GM10248 (cell line): ENCODE measurements around the gene RGP1.

Source experiments
- CTCF ChIA-PET: fragments of 300-600 bp; sonication (Branson Sonifier 250); formaldehyde crosslinking; extraction: SDS; loops from one replicate; lab custom pipeline; 2021; ENCODE audit warnings: antibody characterized with exemption; lab: Yijun Ruan, JAX
- POLR2A ChIA-PET: fragments of 350-650 bp; sonication (Branson Sonifier 250); formaldehyde crosslinking; extraction: SDS; loops from one replicate; lab custom pipeline; 2020; ENCODE audit warnings: antibody characterized with exemption; lab: Yijun Ruan, JAX
- DNase-seq: peaks from one replicate; pipeline ENCODE4 v3.0.0; 2012; ENCODE audit errors: extremely low spot score
- CTCF ChIP-seq: IDR thresholded peaks from 2 replicates; pipeline ENCODE4 v1.5.1; 2012; ENCODE audit warnings: mild to moderate bottlenecking, low read depth; ENCODE audit errors: extremely low read depth, missing control alignments, control extremely low read depth

The RGP1 gene

DNA sequence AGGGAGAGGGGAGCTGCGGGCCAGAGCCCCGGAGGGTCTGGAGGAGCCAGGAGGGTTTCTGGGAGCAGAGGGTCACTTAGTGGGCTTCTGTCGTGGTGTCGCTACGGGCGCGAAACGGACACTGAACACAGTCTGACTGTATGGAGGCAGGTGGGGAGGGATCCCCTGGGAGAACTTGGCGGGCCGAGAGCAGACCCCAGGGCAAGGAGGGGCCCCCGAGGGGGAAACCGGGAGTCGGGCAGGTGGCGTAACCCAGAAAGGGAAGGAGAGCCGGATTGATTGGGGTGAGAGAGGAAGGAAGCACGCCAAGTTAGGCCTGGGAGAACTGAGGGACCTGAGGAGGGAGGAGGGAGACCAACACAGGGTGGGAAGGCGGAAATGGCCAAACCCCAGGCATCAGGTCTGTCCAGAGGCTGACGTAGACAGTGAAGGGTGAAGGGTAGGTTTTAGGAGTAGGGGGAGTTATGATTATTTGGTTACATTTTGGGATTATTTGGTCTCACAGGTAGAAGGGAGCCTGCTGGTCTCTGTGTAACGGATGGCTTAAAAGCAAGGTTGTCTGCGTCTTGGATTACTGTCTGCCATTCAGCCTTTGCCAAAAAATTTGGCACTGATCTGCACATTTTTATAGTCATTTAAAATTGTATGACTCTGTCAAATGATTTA lies 8.3 kb downstream of the RGP1 start:
- DNase-seq: peak; percentile 41
- POLR2A ChIA-PET: interaction anchor here (0.6 to 1.4 kb wide), 3 partner anchors 19 to 501 kb away, joined by 4 read pairs; partner anchors contain the start of gene GNE
- CTCF ChIA-PET: interaction anchor here (0.8 to 4.7 kb wide), 25 partner anchors 9 to 125 kb away, joined by 3 to 42 read pairs (median 6); partner anchors contain the start of genes CREB3, HINT2 and TLN1
- no peak for TF ChIP-seq CTCF

- DNase-seq: no peak
- CTCF ChIA-PET: interaction anchor here (0.8 to 1.9 kb wide), 5 partner anchors 8 to 32 kb away, joined by 3 to 7 read pairs (median 4); partner anchors contain the start of genes CREB3 and TLN1
- POLR2A ChIA-PET: no interaction called here
- no peak for TF ChIP-seq CTCF
These were observed 8.8 kb downstream of the RGP1 start for GRCh38 chr9:35757892-35758275.

- no peak for TF ChIP-seq CTCF
- DNase-seq: no peak
- CTCF ChIA-PET: interaction anchor here (0.7 to 1.9 kb wide), 6 partner anchors 9 to 124 kb away, joined by 3 to 6 read pairs (median 3); partner anchors contain the start of genes CREB3 and TLN1
- POLR2A ChIA-PET: no interaction called here
These were observed 9.5 kb downstream of the RGP1 start for GRCh38 chr9:35758475-35759050.

- no peak for TF ChIP-seq CTCF
- no peak for DNase-seq
- CTCF ChIA-PET: interaction anchor here (1.2 to 1.8 kb wide), 4 partner anchors 11 to 122 kb away, joined by 3 to 9 read pairs (median 3); no protein-coding TSS in a partner anchor
- POLR2A ChIA-PET: no interaction called here
These were observed 10.7 kb downstream of the RGP1 start for GRCh38 chr9:35759795-35760194.

DNA sequence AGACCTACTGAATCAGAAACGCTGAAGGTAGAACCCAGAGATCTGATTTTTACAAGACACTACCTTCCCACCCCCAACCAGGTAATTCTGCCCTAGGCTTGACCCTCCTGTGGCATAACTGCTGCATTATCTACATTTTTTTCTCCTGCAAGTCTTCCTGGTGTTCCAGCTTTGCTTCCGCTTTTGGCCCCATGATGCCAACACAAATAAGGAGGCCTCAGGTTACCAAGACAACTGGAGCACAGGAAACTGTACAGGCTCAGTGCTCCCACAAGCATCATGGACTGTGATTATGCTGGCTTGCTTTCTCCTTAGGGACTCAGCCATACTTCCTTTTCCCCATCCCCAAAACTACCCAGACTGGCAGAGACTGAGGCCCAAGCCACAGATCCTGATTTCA lies 11.6 kb downstream of the RGP1 start:
- DNase-seq: no peak
- CTCF ChIA-PET: interaction anchor here (0.8 to 1.8 kb wide), 8 partner anchors 8 to 85 kb away, joined by 3 to 9 read pairs (median 3); no protein-coding TSS in a partner anchor
- no peak for TF ChIP-seq CTCF
- POLR2A ChIA-PET: interaction anchor here (0.6 kb wide), 1 partner anchor 15 kb away, joined by 4 read pairs; no protein-coding TSS in a partner anchor

DNA sequence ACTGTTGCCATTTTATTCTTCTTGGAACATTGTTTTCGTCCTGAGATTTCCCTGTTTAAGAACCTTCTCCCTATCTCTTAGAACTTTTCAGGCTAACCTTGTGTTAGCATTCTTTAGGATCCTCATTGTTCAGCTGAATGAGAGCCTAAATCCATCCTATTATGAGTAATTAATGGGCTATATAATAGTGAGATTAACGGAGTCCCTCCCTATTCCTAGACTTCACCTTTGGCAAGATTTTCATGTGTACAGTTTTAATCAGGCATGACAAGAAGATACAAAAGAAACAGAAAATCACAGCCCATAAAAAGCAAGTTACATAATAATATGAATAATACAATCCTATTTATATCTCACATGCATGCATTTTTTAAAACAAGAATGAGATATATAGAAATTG lies 14.1 kb downstream of the RGP1 start:
- TF ChIP-seq CTCF: no peak
- ChIA-PET POLR2A (no interaction called here), CTCF (interaction anchor here (1.1 to 1.5 kb wide), 3 partner anchors 8 to 27 kb away, joined by 3 to 5 read pairs (median 3); no protein-coding TSS in a partner anchor)
- DNase-seq: no peak
